Measurements from ENCODE around the gene ATF3.

- TF ChIP-seq CTCF (IDR thresholded peaks at IDR 0.05; ENCODE audit: borderline replicate concordance, extremely low read depth, low read length, poor library complexity, severe bottlenecking) (no peak), EZH2 (IDR thresholded peaks at IDR 0.05; ENCODE audit: borderline replicate concordance, low read depth, low read length, severe bottlenecking) (no peak)
Measured at GRCh38 chr1:212559929-212560328, 48.6 kb upstream of the ATF3 start.
